Measurements from ENCODE around the gene ZBTB4. TPM values are rescaled to one million over a fixed set of nuclear protein-coding genes. Genes with fewer than 3 reads are reported as not detected.
A peak's percentile ranks its signal among the peaks of the same experiment; 100 is the strongest.

Gene ZBTB4
- total and polyA plus RNA-seq, 7 experiments from 2014 or later = 15.3 to 89.2 (median 49.8) TPM

DNA sequence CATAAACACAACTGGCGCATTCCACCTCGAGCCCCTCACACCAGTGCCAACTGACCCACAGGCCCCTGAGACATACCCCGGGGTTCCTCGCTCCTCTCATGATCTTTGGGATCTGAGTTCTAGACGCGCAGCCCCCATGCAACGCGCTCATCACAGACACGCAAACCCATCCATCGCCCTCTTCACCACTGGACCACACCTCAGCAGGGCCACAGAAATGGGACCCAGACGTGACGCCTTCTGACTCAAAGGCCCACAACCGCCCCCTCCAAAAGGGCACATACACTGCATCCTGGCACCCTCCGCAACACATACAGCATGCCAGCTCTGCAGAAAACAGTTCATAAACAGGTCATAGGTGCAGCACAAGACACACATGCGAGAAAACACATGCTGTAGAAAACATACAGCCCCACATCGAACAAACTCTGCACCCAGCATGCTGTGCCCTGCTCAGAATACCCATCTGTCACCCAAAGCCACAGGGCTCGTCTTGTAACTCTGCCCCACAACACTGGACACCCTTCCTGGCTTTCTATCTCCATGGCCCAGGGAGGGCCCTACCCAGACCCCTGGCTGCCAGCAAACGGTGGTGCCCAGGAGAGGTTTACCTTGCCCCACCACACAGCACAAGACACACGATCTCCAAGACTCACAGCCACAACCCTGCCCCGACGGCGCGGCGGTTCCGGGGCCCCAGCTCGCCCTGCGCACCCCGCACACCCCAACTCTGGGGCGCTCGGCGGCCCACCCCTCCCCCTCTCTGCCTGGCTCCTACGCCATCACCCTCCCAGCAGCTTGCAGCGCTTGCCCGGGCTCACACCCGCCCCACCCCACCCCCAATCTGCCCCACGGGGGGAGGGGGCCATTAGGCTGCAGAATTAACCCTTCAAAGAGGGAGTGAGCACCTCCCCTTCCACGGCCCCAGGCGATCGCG is 887 bp downstream of the ZBTB4 start:
- Histone ChIP-seq H3K36me3 (ENCODE audit: control insufficient read depth in 2 of 3, insufficient read depth in 3 of 3, low read length in 3 of 3) (peaks cover 0 to 3% (median 0%) of the 10 kb centered on the region in 3 experiments), H3K4me3 (ENCODE audit: low read length) (peak overlapping the region; percentile 75), H3K27ac (ENCODE audit: low read depth, low read length) (peak overlapping the region; percentile 100), H3K9me3 (ENCODE audit: control insufficient read depth in 2 of 3, low read length in 3 of 3) (no peaks in the 10 kb centered on the region), H3K27me3 (ENCODE audit: control insufficient read depth in 2 of 2, insufficient read depth in 2 of 2, low read length in 2 of 2) (no peaks in the 10 kb centered on the region), H3K4me1 (ENCODE audit: control insufficient read depth in 2 of 2, insufficient read depth in 2 of 2, low read length in 2 of 2) (peaks cover 26 to 49% of the 10 kb centered on the region in 2 donors)
- ChIA-PET POLR2A (interaction anchor here (0.6 to 12.3 kb wide), 21 partner anchors 8 to 457 kb away, joined by 3 to 199 read pairs (median 4); partner anchors contain the start of genes ACAP1, CHRNB1, FXR2 and GPS2), CTCF (interaction anchor here (0.7 to 2.9 kb wide), 6 partner anchors 23 to 897 kb away, joined by 3 to 7 read pairs (median 3); partner anchors contain the start of gene TMEM102)
- peaks cover 0 to 3% (median 0%) of the 10 kb centered on the region in 11 donors for H3K9me3 Mint-ChIP-seq
- peak; percentile 53 to 83 (median 73) for DNase-seq
- peak; percentile 56 for ATAC-seq
- peak overlapping the region; percentile 90 to 99 (median 97) for H3K4me3 Mint-ChIP-seq
- H3K27me3 Mint-ChIP-seq = no peaks in the 10 kb centered on the region
- H3K4me1 Mint-ChIP-seq = peaks cover 51 to 81% (median 70%) of the 10 kb centered on the region in 7 donors
- H3K27ac Mint-ChIP-seq = peak overlapping the region; percentile 90 to 99 (median 95)
- H3K36me3 Mint-ChIP-seq = peaks cover 0 to 6% (median 0%) of the 10 kb centered on the region in 5 donors
- intact Hi-C loops (cut with micrococcal nuclease) = loop anchor here (1.0 kb wide), 4 partner anchors 23 to 83 kb away; partner anchors contain the start of genes SENP3 (in 1 of the 2) and TMEM256 (in 1 of the 2)

DNA sequence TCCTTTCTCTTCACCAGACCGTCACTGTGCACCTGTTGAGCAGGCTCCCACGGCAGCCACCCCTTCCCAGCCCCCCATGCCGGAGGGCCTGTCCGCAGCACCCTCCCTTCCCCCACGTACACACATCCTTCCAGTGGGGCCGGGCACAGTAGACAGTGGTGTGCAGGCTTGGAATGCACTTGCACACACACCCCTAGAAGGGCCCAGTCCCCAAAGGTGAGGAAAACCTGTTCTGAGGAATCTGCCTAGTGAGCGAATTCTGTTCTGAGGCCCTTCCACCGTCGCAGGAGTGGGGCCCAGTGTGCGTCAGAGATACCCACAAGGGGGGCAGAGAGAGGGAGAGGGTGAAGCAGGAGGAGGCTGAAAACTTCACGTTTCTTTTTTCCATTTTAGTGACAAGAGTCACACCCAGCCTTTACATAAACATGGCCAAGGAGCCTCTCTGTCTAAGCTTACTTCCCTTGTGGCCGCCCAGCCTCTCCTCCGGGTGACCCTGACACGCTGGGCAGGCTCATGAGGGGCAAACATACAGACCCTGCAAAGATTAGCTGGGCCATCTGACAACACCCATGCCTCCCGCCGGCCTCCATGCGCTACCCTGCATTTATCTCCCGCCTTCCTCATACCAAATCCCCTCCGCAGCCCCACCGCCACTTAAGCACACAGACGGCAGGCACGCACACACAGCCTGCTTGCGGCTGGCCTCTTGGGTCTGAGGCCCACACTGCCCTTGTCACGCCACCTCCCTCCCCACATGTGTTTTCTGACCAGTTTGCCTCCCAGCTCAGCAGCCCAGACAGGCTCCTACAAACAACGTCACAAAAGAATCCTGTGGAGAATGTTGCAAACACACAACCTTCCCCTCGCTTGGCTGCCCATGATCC is 1.8 kb downstream of the ZBTB4 start:
- Mint-ChIP-seq H3K9me3 (peaks cover 0 to 3% (median 0%) of the 10 kb centered on the region in 11 donors), H3K27me3 (no peaks in the 10 kb centered on the region), H3K4me1 (peaks cover 44 to 84% (median 63%) of the 10 kb centered on the region in 7 donors), H3K36me3 (peaks cover 0 to 6% (median 0%) of the 10 kb centered on the region in 5 donors), H3K27ac (peak overlapping the region; percentile 90 to 99 (median 95)), H3K4me3 (peak overlapping the region; percentile 90 to 99 (median 97))
- H3K9me3 ChIP-seq (ENCODE audit: control insufficient read depth in 2 of 3, low read length in 3 of 3) = no peaks in the 10 kb centered on the region
- H3K27me3 ChIP-seq (ENCODE audit: control insufficient read depth in 2 of 2, insufficient read depth in 2 of 2, low read length in 2 of 2) = no peaks in the 10 kb centered on the region
- intact Hi-C loops (cut with micrococcal nuclease) = loop anchor here in 1 of 2 donors (1.0 kb wide), 3 partner anchors 22 to 84 kb away; partner anchors contain the start of gene SENP3
- peaks cover 0 to 3% (median 0%) of the 10 kb centered on the region in 3 experiments for H3K36me3 ChIP-seq (ENCODE audit: control insufficient read depth in 2 of 3, insufficient read depth in 3 of 3, low read length in 3 of 3)
- H3K4me1 ChIP-seq (ENCODE audit: control insufficient read depth in 2 of 2, insufficient read depth in 2 of 2, low read length in 2 of 2) = peaks cover 19 to 43% of the 10 kb centered on the region in 2 donors
- H3K27ac ChIP-seq (ENCODE audit: low read depth, low read length) = peak overlapping the region; percentile 100
- POLR2A ChIA-PET = interaction anchor here (0.6 to 12.3 kb wide), 14 partner anchors 8 to 209 kb away, joined by 3 to 199 read pairs (median 8); partner anchors contain the start of genes CHRNB1, MPDU1, TMEM102 and TMEM256
- CTCF ChIA-PET = interaction anchor here (0.7 to 2.9 kb wide), 5 partner anchors 8 to 898 kb away, joined by 3 to 8 read pairs (median 4); partner anchors contain the start of gene TMEM102
- H3K4me3 ChIP-seq (ENCODE audit: low read length) = peak overlapping the region; percentile 75
- ATAC-seq = peak; percentile 12
- peak in 7 of 9 donors; percentile 49 to 81 (median 56) for DNase-seq

DNA sequence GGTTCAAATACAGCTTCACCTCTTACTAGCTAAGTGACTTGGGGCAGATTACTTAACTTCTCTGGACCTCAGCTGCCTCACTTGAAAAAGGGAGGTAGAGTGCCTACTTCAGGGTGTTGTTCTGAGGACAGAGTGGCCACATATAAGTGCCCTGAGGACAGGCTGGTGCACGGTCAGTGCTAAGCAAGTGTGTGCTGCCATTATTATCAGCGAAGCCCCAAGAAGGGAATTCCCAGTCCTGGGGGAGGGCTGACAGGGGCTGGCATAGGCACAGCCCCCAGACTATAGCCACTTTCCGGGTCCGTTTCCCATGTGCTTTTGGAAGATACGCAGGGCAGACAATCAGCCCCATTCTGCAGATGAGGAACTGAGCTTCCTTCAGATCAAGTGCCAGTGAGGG is 2.5 kb downstream of the ZBTB4 start:
- peak overlapping the region in 8 of 9 donors; percentile 90 to 99 (median 96) for H3K27ac Mint-ChIP-seq
- H3K27me3 Mint-ChIP-seq = no peaks in the 10 kb centered on the region
- peaks cover 0 to 6% (median 0%) of the 10 kb centered on the region in 5 donors for H3K36me3 Mint-ChIP-seq
- no peaks in the 10 kb centered on the region for H3K9me3 ChIP-seq (ENCODE audit: control insufficient read depth in 2 of 3, low read length in 3 of 3)
- ChIA-PET POLR2A (interaction anchor here (0.7 to 12.3 kb wide), 15 partner anchors 8 to 210 kb away, joined by 3 to 199 read pairs (median 4); partner anchors contain the start of genes CHRNB1, TMEM102, TMEM256 and TNFSF12), CTCF (interaction anchor here (1.0 to 2.9 kb wide), 3 partner anchors 9 to 84 kb away, joined by 4 to 8 read pairs (median 7); no protein-coding TSS in a partner anchor)
- H3K9me3 Mint-ChIP-seq = peaks cover 0 to 3% (median 0%) of the 10 kb centered on the region in 11 donors
- DNase-seq = no peak
- H3K4me1 ChIP-seq (ENCODE audit: control insufficient read depth in 2 of 2, insufficient read depth in 2 of 2, low read length in 2 of 2) = peaks cover 19 to 44% of the 10 kb centered on the region in 2 donors
- intact Hi-C loops (cut with micrococcal nuclease) = no loop called here
- H3K4me1 Mint-ChIP-seq = peaks cover 42 to 81% (median 60%) of the 10 kb centered on the region in 7 donors
- no peak for ATAC-seq
- H3K27me3 ChIP-seq (ENCODE audit: control insufficient read depth in 2 of 2, insufficient read depth in 2 of 2, low read length in 2 of 2) = no peaks in the 10 kb centered on the region
- peak overlapping the region; percentile 32 to 99 (median 96) for H3K4me3 Mint-ChIP-seq
- H3K4me3 ChIP-seq (ENCODE audit: low read length) = no peak overlapping the region
- H3K36me3 ChIP-seq (ENCODE audit: control insufficient read depth in 2 of 3, insufficient read depth in 3 of 3, low read length in 3 of 3) = peaks cover 0 to 3% (median 0%) of the 10 kb centered on the region in 3 experiments
- H3K27ac ChIP-seq (ENCODE audit: low read depth, low read length) = peak overlapping the region; percentile 100

DNA sequence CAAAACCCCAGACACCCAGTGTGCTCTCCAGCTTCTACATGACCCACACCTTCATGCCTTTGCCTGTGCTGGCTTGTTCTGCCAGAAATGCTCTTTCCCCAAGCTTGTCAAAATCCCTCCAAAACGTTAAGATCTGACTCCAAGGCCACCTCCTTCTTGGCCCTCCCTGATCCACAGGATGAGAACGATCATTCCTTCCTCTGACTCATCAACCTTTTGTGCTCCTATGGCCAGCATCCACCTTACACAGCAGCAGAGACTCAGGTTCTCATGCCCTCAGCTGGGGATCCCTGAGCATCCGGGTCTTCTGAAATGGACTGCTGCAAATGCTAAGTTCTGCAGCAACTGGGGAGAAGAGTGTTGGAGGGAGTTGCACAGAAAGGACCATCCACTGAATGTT is 2.9 kb downstream of the ZBTB4 start:
- intact Hi-C loops (cut with micrococcal nuclease) = no loop called here
- no peaks in the 10 kb centered on the region for H3K9me3 ChIP-seq (ENCODE audit: control insufficient read depth in 2 of 3, low read length in 3 of 3)
- Mint-ChIP-seq H3K9me3 (peaks cover 0 to 1% (median 0%) of the 10 kb centered on the region in 11 donors), H3K27ac (peak overlapping the region in 8 of 9 donors; percentile 90 to 99 (median 96)), H3K36me3 (peaks cover 0 to 6% (median 0%) of the 10 kb centered on the region in 5 donors), H3K27me3 (no peaks in the 10 kb centered on the region), H3K4me3 (peak overlapping the region; percentile 7 to 99 (median 92)), H3K4me1 (peaks cover 42 to 81% (median 60%) of the 10 kb centered on the region in 7 donors)
- POLR2A ChIA-PET = interaction anchor here (0.5 to 12.3 kb wide), 18 partner anchors 9 to 210 kb away, joined by 3 to 199 read pairs (median 4); partner anchors contain the start of genes TMEM102, TMEM256, TNFSF12 and TP53
- no peaks in the 10 kb centered on the region for H3K27me3 ChIP-seq (ENCODE audit: control insufficient read depth in 2 of 2, insufficient read depth in 2 of 2, low read length in 2 of 2)
- ATAC-seq = no peak
- peaks cover 0 to 3% (median 0%) of the 10 kb centered on the region in 3 experiments for H3K36me3 ChIP-seq (ENCODE audit: control insufficient read depth in 2 of 3, insufficient read depth in 3 of 3, low read length in 3 of 3)
- H3K4me1 ChIP-seq (ENCODE audit: control insufficient read depth in 2 of 2, insufficient read depth in 2 of 2, low read length in 2 of 2) = peaks cover 19 to 42% of the 10 kb centered on the region in 2 donors
- no peak for DNase-seq
- CTCF ChIA-PET = interaction anchor here (0.9 to 3.0 kb wide), 6 partner anchors 9 to 617 kb away, joined by 3 to 14 read pairs (median 6); partner anchors contain the start of gene TMEM102
- peak overlapping the region; percentile 100 for H3K27ac ChIP-seq (ENCODE audit: low read depth, low read length)
- H3K4me3 ChIP-seq (ENCODE audit: low read length) = no peak overlapping the region

DNA sequence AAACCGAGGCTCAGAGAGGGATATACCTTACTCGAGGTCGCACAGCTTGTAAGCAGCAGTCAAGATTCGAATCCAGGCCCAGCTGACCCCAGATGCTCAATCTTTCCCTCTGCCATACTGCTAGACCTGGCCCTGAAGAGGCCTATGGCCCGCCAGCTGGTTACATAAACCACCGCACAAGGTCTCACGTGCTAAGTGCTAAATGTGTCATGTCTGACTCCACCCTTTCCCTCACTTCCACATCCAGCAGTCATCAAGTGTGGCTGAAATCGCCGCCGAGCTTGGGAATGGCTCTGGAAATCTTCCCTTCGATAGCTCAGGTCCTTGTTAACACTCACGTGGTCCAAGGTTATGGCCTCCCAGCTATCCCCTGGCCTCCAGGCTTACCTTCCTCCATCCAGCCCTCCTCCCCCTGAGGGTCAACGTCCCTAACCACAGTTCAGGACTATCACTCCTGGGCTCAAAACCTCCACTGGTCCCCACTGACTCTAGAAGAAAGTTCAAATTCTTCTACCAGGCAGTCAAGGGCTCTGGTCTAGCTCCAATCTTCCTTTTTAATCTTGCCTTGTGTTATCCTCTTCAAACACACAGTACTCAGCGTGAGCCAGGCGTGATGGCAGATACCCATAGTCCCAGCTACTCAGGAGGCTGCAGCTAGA is 3.5 kb downstream of the ZBTB4 start:
- peak overlapping the region; percentile 7 to 99 (median 92) for H3K4me3 Mint-ChIP-seq
- peaks cover 44 to 81% (median 58%) of the 10 kb centered on the region in 7 donors for H3K4me1 Mint-ChIP-seq
- DNase-seq (no peak), ATAC-seq (no peak)
- peaks cover 0 to 1% (median 0%) of the 10 kb centered on the region in 11 donors for H3K9me3 Mint-ChIP-seq
- ChIA-PET CTCF (interaction anchor here (0.7 to 3.0 kb wide), 6 partner anchors 9 to 618 kb away, joined by 3 to 14 read pairs (median 7); partner anchors contain the start of gene TMEM102), POLR2A (interaction anchor here (0.5 to 12.3 kb wide), 14 partner anchors 9 to 98 kb away, joined by 3 to 199 read pairs (median 4); partner anchors contain the start of genes POLR2A and TMEM102)
- Histone ChIP-seq H3K27me3 (ENCODE audit: control insufficient read depth in 2 of 2, insufficient read depth in 2 of 2, low read length in 2 of 2) (no peaks in the 10 kb centered on the region), H3K4me1 (ENCODE audit: control insufficient read depth in 2 of 2, insufficient read depth in 2 of 2, low read length in 2 of 2) (peaks cover 19 to 42% of the 10 kb centered on the region in 2 donors), H3K36me3 (ENCODE audit: control insufficient read depth in 2 of 3, insufficient read depth in 3 of 3, low read length in 3 of 3) (peaks cover 0 to 3% (median under 1%) of the 10 kb centered on the region in 3 experiments), H3K4me3 (ENCODE audit: low read length) (no peak overlapping the region), H3K9me3 (ENCODE audit: control insufficient read depth in 2 of 3, low read length in 3 of 3) (no peaks in the 10 kb centered on the region), H3K27ac (ENCODE audit: low read depth, low read length) (peak overlapping the region; percentile 100)
- intact Hi-C loops (cut with micrococcal nuclease) = no loop called here
- peak overlapping the region in 8 of 9 donors; percentile 15 to 99 (median 94) for H3K27ac Mint-ChIP-seq
- H3K36me3 Mint-ChIP-seq = peaks cover 0 to 6% (median 0%) of the 10 kb centered on the region in 5 donors
- H3K27me3 Mint-ChIP-seq = no peaks in the 10 kb centered on the region
